K562 (cell line): ENCODE data around the gene PCLAF. TPM values are rescaled to one million over a fixed set of nuclear protein-coding genes. Genes with fewer than 3 reads are reported as not detected.

Experiments used
- BRD4 ChIP-seq: fragments of 200-600 bp; sonication (generic); IDR thresholded peaks from 2 replicates; pipeline ENCODE4 v1.6.1; 2017; ENCODE audit warnings: inconsistent platforms
- C11orf30 ChIP-seq: fragments of 450-650 bp; IDR thresholded peaks from 2 replicates; pipeline ENCODE4 v1.6.1; 2016; ENCODE audit warnings: low read depth, mild to moderate bottlenecking
- ERF ChIP-seq: fragments of 450-650 bp; formaldehyde crosslinking; IDR thresholded peaks from 2 replicates; pipeline ENCODE4 v1.4.0; 2020; ENCODE audit warnings: mild to moderate bottlenecking, mixed read lengths
- ETV5 ChIP-seq: sonication (generic); formaldehyde crosslinking; IDR thresholded peaks from 2 replicates; pipeline ENCODE4 v1.4.0; 2020; ENCODE audit warnings: low read depth, mild to moderate bottlenecking, missing genetic modification reagents
- HCFC1 ChIP-seq: IDR thresholded peaks from 2 replicates; pipeline ENCODE4 v1.6.1; 2012; ENCODE audit warnings: low read depth, low read length, improper control_type of control experiment
- HDAC8 ChIP-seq: fragments of 450-650 bp; IDR thresholded peaks from 2 replicates; pipeline ENCODE4 v1.6.1; 2016; ENCODE audit warnings: mild to moderate bottlenecking, missing genetic modification characterization, moderate library complexity, missing compliant biosample characterization
- IRF2 ChIP-seq: sonication (generic); formaldehyde crosslinking; IDR thresholded peaks from 2 replicates; pipeline ENCODE4 v1.8.1; 2022; ENCODE audit warnings: mild to moderate bottlenecking, missing genetic modification reagents
- JUND ChIP-seq, 2 experiments: IDR thresholded peaks; 2 replicates in 1 of 2; 3 replicates in 1 of 2; pipeline ENCODE4 v1.6.1; 2011; ENCODE audit warnings: borderline replicate concordance in 2 of 2, low read depth in 2 of 2, low read length in 2 of 2, improper control_type of control experiment in 1 of 2, missing biosample characterization in 1 of 2, missing genetic modification characterization in 1 of 2, missing genetic modification reagents in 1 of 2
- MAZ ChIP-seq, 2 experiments: fragments of 450-650 bp in 1 of 2; sonication (generic) in 1 of 2; formaldehyde crosslinking; IDR thresholded peaks in 1 of 2; conservative IDR thresholded peaks in 1 of 2; 2 replicates each; pipeline versions ENCODE4 v1.4.0 to v1.5.0; 2020; ENCODE audit warnings: mild to moderate bottlenecking in 1 of 2, missing genetic modification reagents in 1 of 2
- OTX1 ChIP-seq: fragments of 450-650 bp; formaldehyde crosslinking; IDR thresholded peaks from 2 replicates; pipeline ENCODE4 v1.4.0; 2022; ENCODE audit warnings: mild to moderate bottlenecking
- PCBP1 ChIP-seq: fragments of 200-400 bp; formaldehyde crosslinking; IDR thresholded peaks from 2 replicates; pipeline ENCODE4 v1.6.1; 2018; ENCODE audit warnings: mild to moderate bottlenecking, low read depth, low read length; ENCODE audit not compliant: poor library complexity, severe bottlenecking
- SREBF2 ChIP-seq: sonication (generic); formaldehyde crosslinking; IDR thresholded peaks from 2 replicates; pipeline ENCODE4 v1.4.0; 2020; ENCODE audit warnings: mild to moderate bottlenecking, missing genetic modification reagents
- TAF7 ChIP-seq: fragments of 450-650 bp; IDR thresholded peaks from 2 replicates; pipeline ENCODE4 v1.6.1; 2016; ENCODE audit warnings: missing genetic modification characterization, missing compliant biosample characterization
- TAF9B ChIP-seq: fragments of 450-650 bp; IDR thresholded peaks from 2 replicates; pipeline ENCODE4 v1.6.1; 2018; ENCODE audit warnings: mild to moderate bottlenecking; ENCODE audit not compliant: partially characterized antibody
- ZNF551 ChIP-seq: fragments of 250-450 bp; sonication (Bioruptor Pico); IDR thresholded peaks from 2 replicates; pipeline ENCODE4 v1.5.0; 2021; ENCODE audit warnings: mild to moderate bottlenecking, moderate library complexity
- ZNF77 ChIP-seq: fragments of 250-450 bp; sonication (Bioruptor Pico); IDR thresholded peaks from 2 replicates; pipeline ENCODE4 v1.5.0; 2020
- polyA plus RNA-seq, 8 experiments: library from polyadenylated mRNA; depleted of rRNA in 4 of 8; stranded (reverse) in 5 of 8; unstranded in 3 of 8; fragments of >200 nt; fragmentation: Nextera tagmentation in 2 of 8; fragmentation: Illumina TruSeq in 1 of 8; extraction: Ambion mirVana in 2 of 8; extraction: Trizol in 1 of 8; gene quantifications; 2 replicates each; pipeline versions ENCODE4 v1.2.1 to v1.2.3, GENCODE V29; 2011 to 2014; ENCODE audit warnings: inconsistent platforms in 1 of 8, missing spikeins in 1 of 8
- total RNA-seq, 7 experiments: library from RNA; depleted of rRNA in 6 of 7; stranded (reverse); fragments of >200 nt in 6 of 7; fragmentation: Illumina TruSeq in 2 of 7; extraction: Trizol in 2 of 7; gene quantifications; 2 replicates each; pipeline versions ENCODE4 v1.2.1 to v1.2.3, GENCODE V29; 2011 to 2021; ENCODE audit warnings: low replicate concordance in 1 of 7
- TF ChIP-seq, protein P1 (sequence below), 2 experiments: fragments of 450-650 bp in 1 of 2; sonication (generic) in 1 of 2; formaldehyde crosslinking in 1 of 2; IDR thresholded peaks; 2 replicates each; pipeline versions ENCODE4 v1.7.1 to v1.9.0; 2016 to 2022; ENCODE audit warnings: inconsistent platforms in 1 of 2, mild to moderate bottlenecking in 1 of 2, missing genetic modification reagents in 1 of 2
- TF ChIP-seq, protein P2 (sequence below): fragments of 250-450 bp; sonication (Bioruptor Pico); IDR thresholded peaks from 2 replicates; pipeline ENCODE4 v1.4.0; 2020; ENCODE audit warnings: mild to moderate bottlenecking

PCLAF gene
- total and polyA plus RNA-seq, 9 of the 15 experiments (the other 6 are each of a cell fraction or from before 2014, with no cell fraction given): 112 to 881 (median 360) TPM

DNA sequence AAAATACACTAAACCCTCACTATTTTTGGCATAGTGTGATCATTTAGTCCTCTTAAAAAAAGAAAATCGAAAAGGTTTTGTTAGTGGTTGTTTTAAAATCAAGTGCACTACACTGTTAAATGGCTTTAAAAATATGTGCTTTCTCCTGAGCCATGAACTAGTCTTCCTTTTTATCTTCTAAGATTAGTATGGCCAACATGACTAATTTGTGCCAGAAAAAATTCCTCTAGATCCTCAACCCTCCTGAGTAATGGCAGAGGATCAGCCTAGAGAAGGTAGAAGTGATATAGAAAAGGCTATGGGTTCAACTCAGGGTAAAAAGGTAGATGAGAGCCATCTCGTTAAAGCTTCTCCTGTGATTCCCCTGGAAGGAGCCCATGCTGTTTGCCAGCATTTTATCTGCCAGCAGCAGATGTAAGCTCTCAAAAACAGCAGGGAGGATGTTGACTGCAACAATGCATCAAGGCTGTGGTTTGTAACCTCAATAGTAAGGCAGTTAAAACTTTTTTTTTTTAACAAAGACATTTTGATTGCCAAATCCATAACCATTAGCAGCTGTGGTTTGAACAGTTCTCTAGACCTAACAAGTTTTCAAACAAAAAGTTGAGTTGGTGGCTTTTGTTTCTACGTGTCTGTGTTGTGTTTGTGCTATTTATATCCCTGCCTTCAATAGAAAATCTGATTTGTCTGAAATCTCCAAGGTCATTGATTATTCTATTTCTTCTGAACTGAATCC is 48.9 kb upstream of the PCLAF start (continued):
- TF ChIP-seq C11orf30 (no peak), OTX1 (CRISPR knock-in tag) (no peak), TAF9B (no peak), IRF2 (CRISPR knock-in tag) (no peak), JUND (IDR thresholded peaks at IDR 0.05; ENCODE audit: borderline replicate concordance, low read depth, low read length) (0 out of 2 replicates have a peak, but pooled peaks have one; percentile 13), JUND (tag; IDR thresholded peaks at IDR 0.05; ENCODE audit: borderline replicate concordance, low read depth, low read length) (no peak), BRD4 (no peak), ERF (CRISPR knock-in tag) (no peak), ZNF77 (CRISPR knock-in tag) (no peak), MAZ (CRISPR knock-in tag; conservative IDR thresholded peaks at IDR 0.05 in 1 of 2, IDR thresholded peaks at IDR 0.05 in 1 of 2) (peak in 1 of 2 experiments; percentile 40; a peak in 1 of 4 replicates), SREBF2 (CRISPR knock-in tag) (no peak), PCBP1 (no peak), ZNF551 (no peak), TAF7 (tag) (no peak), ETV5 (CRISPR knock-in tag) (no peak), HDAC8 (tag) (no peak), HCFC1 (no peak)
- TF ChIP-seq, protein P1, sequence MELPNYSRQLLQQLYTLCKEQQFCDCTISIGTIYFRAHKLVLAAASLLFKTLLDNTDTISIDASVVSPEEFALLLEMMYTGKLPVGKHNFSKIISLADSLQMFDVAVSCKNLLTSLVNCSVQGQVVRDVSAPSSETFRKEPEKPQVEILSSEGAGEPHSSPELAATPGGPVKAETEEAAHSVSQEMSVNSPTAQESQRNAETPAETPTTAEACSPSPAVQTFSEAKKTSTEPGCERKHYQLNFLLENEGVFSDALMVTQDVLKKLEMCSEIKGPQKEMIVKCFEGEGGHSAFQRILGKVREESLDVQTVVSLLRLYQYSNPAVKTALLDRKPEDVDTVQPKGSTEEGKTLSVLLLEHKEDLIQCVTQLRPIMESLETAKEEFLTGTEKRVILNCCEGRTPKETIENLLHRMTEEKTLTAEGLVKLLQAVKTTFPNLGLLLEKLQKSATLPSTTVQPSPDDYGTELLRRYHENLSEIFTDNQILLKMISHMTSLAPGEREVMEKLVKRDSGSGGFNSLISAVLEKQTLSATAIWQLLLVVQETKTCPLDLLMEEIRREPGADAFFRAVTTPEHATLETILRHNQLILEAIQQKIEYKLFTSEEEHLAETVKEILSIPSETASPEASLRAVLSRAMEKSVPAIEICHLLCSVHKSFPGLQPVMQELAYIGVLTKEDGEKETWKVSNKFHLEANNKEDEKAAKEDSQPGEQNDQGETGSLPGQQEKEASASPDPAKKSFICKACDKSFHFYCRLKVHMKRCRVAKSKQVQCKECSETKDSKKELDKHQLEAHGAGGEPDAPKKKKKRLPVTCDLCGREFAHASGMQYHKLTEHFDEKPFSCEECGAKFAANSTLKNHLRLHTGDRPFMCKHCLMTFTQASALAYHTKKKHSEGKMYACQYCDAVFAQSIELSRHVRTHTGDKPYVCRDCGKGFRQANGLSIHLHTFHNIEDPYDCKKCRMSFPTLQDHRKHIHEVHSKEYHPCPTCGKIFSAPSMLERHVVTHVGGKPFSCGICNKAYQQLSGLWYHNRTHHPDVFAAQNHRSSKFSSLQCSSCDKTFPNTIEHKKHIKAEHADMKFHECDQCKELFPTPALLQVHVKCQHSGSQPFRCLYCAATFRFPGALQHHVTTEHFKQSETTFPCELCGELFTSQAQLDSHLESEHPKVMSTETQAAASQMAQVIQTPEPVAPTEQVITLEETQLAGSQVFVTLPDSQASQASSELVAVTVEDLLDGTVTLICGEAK (IDR thresholded peaks at IDR 0.05): no peak
- TF ChIP-seq, protein P1 (CRISPR knock-in tag; IDR thresholded peaks at IDR 0.05): no peak
- TF ChIP-seq, protein P2, sequence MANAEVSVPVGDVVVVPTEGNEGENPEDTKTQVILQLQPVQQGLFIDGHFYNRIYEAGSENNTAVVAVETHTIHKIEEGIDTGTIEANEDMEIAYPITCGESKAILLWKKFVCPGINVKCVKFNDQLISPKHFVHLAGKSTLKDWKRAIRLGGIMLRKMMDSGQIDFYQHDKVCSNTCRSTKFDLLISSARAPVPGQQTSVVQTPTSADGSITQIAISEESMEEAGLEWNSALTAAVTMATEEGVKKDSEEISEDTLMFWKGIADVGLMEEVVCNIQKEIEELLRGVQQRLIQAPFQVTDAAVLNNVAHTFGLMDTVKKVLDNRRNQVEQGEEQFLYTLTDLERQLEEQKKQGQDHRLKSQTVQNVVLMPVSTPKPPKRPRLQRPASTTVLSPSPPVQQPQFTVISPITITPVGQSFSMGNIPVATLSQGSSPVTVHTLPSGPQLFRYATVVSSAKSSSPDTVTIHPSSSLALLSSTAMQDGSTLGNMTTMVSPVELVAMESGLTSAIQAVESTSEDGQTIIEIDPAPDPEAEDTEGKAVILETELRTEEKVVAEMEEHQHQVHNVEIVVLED (CRISPR knock-in tag): no peak
